Stromal cell of bone marrow (primary cell): ENCODE measurements around the gene PHAX.
"Not testable (repeated sequence)": the region's sequence is repeated elsewhere in the genome, so short reads cannot be mapped to it uniquely, and the experiment has no call there.

Source experiments
- DNase-seq: peaks from one replicate; pipeline ENCODE4 v3.0.0-alpha.2; 2012; ENCODE audit warnings: low read depth

The PHAX gene

DNA sequence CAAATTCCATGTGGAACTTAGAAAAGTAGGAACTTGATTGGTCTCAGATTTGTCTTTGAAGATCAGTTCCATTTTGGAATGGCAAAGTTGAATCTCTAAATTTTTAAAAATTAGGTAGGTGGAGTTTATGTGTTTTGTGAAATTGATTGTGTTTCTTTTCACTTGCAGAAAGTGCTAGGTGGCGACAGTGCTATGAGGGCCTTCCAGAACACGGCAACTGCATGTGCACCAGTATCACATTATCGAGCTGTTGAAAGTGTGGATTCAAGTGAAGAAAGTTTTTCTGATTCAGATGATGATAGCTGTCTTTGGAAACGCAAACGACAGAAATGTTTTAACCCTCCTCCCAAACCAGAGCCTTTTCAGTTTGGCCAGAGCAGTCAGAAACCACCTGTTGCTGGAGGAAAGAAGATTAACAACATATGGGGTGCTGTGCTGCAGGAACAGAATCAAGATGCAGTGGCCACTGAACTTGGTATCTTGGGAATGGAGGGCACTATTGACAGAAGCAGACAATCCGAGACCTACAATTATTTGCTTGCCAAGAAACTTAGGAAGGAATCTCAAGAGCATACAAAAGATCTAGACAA is 2.8 kb downstream of the PHAX start:
- DNase-seq = no peak

DNA sequence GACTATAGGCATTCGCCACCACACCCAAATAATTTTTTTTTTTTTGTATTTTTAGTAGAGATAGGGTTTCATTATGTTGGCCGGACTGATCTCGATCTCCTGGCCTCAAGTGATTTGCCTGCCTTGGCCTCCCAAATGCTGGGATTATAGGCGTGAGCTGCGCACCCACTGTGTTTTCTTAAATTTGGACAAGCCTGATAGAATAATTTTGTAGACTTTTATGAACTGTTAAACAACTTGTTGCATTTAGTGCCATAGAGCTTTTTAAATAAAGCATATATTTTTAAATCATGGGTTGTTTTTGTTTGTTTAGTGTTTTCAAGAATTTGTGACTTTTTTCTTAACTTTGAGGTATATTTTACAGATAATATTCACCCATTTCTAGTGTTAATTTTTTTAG is 4.8 kb downstream of the PHAX start:
- DNase-seq = no peak

DNA sequence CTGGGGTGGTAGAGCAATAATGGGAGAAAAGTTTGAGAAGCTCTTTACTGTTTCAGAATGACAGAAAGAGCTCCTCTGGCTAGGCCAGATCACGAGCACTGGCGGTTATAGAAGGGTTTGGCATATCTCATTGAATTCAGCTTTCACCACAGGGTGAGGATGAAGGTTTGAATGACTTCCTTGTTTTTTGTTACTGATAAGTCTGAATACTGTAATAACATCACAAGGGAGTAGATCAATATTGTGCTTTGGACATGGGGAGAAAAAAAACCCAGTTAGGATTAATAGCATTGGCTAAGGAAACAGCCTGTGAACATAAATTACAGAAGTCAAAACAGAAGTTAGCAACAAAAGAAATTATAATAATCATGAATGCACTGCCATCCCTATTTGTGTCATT is 9.4 kb downstream of the PHAX start:
- DNase-seq = no peak

DNA sequence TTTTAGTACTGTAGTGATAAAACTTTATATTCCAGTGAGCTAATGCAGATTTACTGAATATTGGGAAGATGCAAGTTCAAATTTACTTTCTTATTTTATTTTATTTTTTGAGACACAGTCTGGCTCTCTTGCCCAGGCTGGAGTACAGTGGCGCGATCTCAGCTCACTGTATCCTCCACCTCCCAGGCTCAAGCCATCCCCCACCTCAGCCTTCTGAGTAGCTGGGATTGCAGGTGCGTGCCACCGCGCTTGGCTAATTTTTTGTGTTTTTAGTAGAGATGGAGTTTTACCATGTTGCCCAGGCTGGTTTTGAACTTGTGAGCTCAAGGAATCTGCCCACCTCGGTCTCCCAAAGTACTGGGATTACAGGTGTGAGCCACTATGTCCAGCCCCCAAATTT is 9.9 kb downstream of the PHAX start:
- no peak for DNase-seq

DNA sequence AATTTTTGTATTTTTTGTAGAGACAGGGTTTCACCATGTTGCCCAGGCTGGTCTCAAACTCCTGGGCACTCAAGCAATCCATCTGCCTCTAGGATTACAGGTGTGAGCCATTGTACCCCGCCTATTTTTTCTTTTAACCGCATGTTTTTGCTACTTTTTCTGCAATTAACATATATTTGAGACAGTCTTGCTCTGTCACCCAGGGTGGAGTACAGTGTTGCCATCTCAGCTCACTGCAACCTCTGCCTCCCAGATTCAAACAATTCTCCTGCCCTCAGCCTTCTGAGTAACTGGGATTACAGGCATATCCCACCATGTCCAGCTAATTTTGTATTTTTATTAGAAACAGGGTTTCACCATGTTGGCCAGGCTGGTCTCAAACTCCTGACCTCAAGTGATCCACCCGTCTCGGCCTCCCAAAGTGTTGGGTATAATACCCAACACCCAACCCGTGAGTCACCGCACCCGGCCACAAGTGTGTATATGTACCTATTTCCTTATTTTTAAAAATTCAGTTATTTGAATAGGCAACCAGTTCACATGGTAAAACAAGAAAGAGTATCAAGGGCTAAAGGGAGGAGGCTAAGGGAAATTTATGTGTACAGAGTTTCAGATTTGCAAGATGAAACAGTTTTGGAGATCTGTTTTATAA is 13.3 kb downstream of the PHAX start:
- DNase-seq = no peak

DNA sequence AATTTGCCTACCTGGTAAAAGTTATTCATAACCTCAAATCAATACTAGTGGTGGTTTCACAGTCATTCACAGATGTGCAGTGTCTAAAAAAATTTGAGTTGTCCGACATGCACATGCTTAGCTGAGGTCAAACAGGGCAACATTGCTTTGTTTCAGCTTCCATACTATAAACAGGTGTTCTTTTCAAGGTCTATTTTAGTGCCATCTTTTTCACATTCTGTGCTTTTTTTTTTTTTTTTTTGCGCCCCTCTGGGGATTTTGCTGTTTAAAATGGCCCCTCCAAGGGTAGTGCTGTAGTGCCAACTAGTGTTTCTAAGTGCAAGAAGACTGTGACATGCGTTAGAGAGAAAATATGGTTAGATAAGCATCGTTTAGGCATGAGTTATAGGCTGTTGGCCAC is 14.5 kb downstream of the PHAX start:
- DNase-seq = no peak

DNA sequence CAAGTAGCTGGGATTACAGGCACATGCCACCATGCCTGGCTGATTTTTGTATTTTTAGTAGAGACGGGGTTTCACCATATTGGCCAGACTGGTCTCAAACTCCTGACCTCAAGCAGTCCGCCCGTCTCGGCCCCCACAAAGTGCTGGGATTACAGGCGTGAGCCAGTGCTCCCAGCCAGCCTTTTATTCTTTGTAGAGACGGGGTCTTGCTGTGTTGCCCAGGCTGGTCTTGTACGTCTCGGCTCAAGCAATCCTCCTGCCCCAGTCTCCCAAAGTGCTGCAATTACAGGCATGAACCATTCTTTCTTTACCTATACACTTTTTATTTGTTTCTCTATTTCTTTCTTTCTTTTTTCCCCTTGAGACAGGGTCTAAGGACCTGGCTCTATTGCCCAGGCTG is 16.9 kb downstream of the PHAX start:
- DNase-seq = not testable (repeated sequence)

DNA sequence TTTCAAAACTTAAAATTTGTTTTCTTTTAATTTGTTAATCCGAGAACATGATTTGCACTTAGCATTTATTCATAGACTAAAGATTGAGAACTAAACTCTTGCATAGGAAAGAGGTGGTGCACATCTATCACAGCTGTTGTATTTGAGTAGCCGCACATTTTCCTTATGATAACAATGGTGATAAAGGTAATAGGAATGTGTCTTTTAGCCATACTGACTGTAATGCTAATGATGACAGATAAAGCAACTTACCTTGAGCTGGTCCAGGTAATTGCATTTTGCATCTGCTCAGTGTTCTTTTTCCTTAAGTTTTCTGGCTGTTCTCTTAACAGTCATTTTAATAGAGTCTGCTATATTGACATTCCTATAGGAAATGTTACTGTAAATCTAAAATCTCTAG is 19.0 kb downstream of the PHAX start:
- no peak for DNase-seq

DNA sequence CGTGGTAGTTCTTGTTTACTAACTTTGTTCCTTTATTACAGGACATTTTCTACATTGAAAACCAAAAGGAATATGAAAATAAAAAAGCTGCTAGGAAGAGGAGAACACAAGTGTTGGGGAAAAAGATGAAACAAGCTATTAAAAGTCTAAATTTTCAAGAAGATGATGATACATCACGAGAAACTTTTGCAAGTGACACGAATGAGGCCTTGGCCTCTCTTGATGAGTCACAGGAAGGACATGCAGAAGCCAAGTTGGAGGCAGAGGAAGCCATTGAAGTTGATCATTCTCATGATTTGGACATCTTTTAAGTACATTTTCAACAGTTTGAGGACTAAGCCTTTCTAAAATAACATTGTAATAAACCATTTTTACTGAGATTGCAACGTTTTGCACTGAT is 23.8 kb downstream of the PHAX start:
- DNase-seq = peak; percentile 87

DNA sequence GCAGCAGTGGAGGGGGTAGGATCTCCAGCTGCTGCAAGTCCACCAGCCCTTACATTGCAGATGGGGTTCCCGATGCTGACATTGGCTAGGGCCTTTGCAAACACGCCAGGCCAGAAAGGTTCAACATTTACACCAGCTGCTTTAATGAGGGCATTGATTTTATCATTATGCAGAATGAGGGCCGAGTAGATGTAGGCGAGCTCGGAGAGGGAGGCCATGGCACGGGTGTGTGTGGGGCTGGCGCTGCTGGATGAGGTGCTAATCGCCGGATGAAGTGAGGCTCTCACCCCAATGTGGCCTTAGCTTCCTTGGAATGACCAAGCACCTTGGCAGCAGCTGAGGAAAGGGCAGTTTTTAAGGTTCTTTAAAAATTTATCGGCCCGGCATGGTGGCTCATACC is 27.4 kb downstream of the PHAX start:
- no peak for DNase-seq

DNA sequence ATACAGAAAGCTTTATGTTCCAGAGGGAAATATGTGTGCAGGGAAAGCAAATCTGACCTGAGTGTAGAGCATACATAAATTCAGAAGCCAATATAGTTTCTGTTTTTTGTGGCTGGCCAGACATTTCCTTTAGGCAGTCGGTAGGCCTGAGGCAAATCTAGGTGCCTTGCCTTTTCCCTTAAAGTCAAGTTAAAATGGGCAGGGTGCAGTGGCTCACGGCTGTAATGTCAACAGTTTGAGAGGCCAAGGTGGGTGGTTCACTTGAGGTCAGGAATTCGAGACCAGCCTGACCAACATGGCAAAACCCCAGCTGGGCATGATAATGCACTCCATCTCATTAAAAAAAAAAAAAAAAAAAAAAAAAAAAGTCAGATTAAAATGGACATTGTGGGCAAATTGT is 31.2 kb downstream of the PHAX start:
- no peak for DNase-seq

DNA sequence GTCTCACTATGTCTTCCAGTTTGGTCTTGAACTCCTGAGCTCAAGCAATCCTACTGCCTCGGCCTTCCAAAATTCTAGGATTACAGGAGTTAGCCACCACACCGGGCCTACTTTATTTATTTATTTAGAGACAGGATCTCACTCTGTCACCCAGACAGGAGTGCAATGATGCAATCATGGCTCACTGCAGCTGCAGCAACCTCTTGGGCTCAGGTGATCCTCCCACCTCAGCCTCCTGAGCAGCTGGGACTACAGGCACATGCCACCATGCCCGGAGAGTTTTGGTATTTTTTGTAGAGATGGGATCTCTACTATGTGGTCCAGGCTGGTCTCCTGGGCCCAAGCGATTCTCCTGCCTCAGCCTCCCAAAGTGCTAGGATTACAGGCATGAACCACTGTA is 32.8 kb downstream of the PHAX start:
- no peak for DNase-seq

DNA sequence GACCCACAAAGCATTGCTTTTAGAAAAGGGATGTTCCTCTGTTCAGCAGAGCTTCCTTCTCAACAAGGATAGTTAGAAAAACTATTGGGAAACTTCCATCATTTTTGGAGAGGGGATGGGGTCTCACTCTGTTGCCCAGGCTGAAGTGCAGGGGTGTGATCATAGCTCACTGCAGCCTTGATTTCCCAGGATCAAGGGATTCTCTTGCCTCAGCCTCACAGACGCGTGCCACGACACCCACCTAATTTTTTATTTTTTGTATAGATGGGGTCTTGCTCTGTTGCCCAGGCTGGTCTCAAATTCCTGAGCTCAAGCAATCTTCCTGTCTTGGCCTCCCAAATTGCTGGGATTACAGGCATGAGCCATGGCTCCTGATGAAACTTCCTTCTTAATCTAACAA is 34.8 kb downstream of the PHAX start:
- no peak for DNase-seq

DNA sequence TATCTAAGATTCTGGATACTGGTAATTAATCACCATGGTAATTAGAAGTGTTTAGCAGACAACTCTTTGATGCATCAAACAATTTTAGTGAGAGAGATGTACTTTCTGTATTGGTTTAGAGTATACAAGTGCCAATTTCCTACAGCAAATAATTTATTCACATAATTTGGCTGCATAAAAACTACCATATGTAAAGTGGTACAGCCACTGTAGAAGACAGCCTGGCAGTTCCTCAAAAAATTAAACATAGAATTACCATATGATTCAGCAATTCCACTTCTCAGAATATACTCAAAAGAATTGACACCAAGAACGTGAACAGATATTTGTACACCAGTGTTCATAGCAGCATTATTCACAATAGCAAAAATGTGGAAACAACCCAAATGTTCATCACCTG is 36.2 kb downstream of the PHAX start:
- DNase-seq = no peak

DNA sequence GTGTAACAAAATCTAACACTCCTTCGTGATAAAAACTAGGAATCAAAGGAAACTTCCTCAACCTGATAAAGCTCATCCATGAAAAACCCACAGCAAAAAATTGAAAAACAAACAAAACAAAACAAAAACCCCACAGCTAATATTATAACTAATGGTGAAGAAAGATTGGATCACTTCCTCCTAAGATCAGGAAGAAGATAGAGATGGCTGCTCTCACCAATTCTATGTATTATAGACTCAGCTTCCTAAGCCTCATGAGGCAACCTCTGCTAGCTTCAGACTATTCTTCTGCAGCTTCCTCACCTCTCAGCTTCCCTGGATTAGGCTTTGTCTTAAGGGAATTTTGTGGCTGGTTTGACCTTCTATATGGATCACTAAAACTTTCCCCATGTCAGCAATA is 40.1 kb downstream of the PHAX start:
- DNase-seq = no peak

DNA sequence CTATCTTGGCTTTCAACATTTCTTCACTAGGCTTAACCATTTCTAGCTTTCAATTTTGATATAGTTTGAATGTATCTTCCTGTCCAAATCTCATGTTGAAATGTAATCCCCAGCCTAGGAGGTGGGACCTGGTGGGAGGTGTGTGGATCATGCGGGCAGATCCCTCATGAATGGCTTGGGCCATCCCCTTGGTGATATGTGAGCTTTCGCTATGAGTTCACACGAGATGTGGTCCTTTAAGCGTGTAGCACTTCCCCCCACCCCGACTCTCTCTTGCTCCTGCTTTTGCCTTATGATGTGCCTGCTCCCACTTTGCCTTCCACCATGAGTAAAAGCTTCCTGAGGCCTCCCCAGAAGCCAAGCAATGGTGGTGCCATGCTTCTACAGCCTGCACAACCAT is 40.6 kb downstream of the PHAX start:
- DNase-seq = no peak

DNA sequence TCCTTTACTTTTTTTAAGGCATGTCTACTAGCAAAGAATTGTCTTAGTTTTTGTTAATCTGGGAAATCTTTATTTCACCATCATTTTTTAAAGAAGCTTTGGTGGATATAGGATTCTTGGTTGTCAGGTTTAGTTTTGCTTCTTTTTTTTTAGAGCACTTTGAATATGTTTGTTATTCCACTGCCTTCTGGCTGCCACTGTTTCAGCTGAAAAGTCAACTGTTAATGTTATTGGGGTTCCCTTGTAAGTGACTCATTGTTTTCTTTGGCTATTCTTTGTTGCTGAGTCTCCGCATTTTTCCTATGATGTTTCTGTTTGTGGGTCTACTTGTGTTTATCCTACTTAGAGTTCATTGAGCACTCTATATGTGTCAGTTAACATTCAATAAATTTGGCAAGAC is 44.4 kb downstream of the PHAX start:
- no peak for DNase-seq

DNA sequence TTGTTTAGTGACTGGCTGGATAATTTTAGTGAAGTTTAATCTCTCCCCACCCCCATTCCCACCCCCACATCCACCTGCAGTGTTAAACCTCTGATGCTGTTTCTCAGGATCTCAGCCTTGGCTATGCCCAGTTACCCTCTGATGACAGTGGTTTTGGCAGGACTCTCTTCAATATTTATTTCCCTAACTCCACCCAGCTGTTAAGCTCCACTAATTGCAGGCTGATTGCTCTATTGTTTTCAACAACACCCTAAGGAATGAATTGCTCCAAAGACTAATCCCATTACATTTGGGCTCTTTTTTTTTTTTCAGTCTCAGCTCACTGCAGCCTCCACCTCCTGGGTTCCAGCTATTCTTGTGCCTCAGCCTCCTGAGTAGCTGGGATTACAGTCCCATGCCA is 46.3 kb downstream of the PHAX start:
- DNase-seq = no peak

DNA sequence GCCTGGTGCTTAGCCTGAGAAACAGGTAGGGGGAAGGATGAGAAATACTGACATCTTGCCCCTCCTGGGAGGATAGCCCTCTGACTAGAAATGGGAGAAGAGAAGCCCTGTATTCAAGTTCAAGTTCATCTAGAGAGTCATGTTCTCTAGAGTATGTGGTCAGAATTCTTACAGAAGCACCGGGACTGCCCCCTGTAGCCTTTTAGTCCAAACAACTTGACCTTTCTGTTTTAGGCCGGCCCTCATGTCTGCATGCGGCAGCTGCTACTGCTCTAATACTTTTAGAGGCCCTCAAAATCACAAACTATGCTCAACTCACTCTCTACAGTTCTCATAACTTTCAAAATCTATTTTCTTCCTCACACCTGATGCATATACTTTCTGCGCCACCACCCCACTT is 47.7 kb downstream of the PHAX start:
- no peak for DNase-seq

DNA sequence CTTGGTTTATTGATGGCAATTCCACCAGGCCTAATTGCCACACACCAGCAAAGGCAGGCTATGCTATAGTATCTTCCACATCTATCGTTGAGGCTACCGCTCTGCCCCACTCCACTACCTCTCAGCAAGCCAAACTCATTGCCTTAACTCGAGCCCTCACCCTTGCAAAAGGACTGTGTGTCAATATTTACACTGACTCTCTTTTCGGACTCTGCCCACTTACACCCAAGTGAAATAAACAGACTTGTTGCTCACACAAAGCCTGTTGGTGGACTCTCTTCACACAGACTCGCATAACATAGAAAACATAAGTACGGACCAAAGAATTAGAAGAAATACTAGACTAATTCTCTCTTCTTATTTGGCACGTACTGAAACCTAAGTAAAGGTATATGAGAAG is 48.3 kb downstream of the PHAX start:
- DNase-seq = not testable (repeated sequence)

DNA sequence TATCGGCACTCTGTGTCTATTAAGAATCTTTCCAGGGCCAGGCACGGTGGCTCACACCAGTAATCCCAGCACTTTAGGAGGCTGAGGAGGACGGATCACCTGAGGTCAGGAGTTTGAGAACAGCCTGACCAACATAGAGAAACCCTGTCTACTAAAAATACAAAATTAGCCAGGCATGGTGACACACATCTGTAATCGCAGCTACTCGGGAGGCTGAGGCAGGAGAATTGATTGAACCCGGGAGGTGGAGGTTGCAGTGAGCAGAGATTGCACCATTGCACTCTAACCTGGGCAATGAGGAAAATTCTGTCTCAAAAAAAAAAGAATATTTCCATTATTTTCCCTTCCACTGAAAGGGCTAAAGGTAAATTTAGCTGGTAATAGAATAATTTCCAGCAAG is 49.0 kb downstream of the PHAX start:
- not testable (repeated sequence) for DNase-seq

DNA sequence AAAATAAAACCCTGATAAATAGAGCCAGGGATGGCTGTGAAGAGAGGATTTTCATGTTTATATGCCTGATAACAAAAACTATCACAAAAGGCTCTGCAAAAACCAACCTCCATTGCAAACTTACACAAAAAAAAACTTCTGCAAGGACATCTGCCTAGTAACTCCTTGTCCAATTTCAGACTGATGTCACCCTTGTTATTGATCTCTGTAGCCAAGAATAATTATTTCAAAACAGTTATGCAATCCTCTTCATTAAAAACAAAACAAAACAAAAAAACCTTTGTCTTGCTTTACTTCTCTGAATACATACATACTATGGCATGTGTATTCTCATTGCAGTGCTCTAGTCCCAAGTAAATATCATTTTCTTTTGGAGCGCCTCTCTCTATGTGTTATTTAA is 49.7 kb downstream of the PHAX start:
- DNase-seq = no peak

DNA sequence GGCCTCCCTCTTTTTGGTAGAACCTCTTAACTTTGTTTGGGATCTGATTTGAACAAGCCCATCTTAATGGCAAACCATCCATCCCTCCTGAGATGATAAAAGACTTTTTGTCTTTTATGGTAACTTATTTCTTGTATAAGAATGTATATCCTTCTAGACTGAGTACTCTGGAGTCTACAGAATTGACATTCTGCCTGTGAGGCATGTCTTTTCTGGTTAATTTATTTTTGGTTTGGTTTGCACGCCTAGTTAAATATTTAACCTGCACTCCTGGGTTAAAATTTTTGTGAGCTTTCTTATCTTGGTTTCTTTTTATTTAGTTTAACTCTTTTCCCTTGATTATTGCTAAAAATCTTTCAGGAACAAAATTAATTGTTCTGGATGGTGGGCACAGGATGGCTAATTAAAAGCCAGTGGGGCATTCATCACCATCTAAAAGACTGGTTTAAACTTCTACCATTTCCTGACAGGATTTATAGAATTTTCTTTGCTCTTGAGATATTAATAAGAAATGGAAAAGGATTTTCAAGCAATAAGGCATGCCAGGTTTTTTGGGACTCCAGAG is 50.3 kb downstream of the PHAX start:
- no peak for DNase-seq

DNA sequence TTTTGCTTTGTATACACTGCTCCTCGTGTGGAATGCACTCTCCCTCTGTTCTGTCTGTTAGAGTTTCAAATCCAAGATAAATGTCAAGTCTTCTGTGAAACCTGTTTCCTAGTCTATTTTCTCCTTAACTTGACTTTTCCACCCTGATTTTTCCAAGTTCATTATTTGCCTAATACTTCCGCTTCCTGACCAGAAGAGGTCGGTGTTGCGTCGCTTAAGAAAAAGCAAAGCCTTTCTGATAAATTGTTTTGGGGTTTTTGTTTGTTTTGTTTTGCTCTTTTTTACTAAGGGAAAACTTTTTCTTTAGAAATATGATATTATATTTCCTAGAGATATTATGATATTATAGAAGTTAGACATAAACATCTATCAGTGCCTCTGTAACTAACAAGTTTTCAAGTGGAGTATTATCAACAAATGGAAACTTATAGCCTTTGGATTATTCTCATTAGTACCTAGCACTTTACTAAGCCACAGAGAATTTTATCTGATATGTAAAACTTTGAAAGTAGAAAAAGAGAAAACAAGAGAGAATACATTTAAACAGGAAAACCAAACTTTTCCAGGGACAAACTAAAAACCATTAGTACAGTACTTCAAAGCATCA is 55.8 kb downstream of the PHAX start:
- DNase-seq = peak; percentile 30
